Fibroblast of mammary gland (primary cell): ENCODE data around the gene GABRB1.

Experiments
- DNase-seq: peaks from one replicate; pipeline ENCODE4 v3.0.0-alpha.2; 2010; ENCODE audit warnings: low read depth
- H3K4me3 ChIP-seq: 2 replicates; pipeline ENCODE4 v1.5.1; 2011; ENCODE audit warnings: low read depth, mild to moderate bottlenecking, low read length, moderate library complexity; ENCODE audit not compliant: control insufficient read depth
- TF ChIP-seq, protein P1 (sequence below): conservative IDR thresholded peaks from 2 replicates; pipeline ENCODE4 v1.5.1; 2011; ENCODE audit warnings: low read depth, low read length, inconsistent platforms; ENCODE audit not compliant: control insufficient read depth, insufficient read depth

The GABRB1 gene

DNA sequence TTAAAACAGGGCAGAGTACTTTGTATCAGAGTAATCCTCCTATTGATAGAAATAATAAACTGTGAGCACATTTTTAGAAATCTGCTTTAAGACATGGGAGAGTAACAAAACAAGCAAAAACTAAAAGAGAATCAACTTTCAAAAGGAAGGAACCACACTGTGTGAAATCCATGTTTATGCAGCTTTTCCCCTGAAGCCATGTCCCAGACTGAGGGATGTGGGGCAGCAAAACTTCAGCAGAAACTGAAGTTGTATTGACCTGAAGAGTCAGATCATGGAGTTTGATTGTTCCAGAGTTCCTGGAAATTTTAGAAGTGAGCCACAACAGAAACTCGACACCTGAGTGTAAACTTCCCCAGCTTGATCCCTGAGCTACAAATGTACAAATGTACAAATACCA, 378.9 kb downstream of the GABRB1 start:
- TF ChIP-seq, protein P1, sequence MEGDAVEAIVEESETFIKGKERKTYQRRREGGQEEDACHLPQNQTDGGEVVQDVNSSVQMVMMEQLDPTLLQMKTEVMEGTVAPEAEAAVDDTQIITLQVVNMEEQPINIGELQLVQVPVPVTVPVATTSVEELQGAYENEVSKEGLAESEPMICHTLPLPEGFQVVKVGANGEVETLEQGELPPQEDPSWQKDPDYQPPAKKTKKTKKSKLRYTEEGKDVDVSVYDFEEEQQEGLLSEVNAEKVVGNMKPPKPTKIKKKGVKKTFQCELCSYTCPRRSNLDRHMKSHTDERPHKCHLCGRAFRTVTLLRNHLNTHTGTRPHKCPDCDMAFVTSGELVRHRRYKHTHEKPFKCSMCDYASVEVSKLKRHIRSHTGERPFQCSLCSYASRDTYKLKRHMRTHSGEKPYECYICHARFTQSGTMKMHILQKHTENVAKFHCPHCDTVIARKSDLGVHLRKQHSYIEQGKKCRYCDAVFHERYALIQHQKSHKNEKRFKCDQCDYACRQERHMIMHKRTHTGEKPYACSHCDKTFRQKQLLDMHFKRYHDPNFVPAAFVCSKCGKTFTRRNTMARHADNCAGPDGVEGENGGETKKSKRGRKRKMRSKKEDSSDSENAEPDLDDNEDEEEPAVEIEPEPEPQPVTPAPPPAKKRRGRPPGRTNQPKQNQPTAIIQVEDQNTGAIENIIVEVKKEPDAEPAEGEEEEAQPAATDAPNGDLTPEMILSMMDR = no peak
- no peak for DNase-seq

DNA sequence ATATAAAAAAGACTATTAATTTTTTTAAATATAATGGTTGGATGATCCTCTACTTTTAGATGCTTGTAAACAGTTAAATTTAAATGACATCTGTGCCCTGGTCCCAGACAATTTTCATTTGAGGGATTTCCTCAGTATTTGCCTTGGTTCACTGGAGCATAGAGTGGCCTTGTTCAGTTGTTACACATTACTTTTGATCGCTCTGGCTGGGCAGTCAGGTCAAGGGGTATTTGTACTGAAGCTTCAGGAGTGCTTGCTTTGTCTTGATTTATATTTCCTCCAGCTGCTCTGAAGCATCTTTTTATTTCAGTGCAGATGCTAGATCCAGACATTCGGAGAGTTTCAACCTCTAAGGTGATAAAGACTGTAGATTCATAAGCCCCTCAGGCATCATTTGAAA, 382.2 kb downstream of the GABRB1 start:
- H3K4me3 ChIP-seq = no peak overlapping the region
- TF ChIP-seq, protein P1 = no peak
- no peak for DNase-seq

More for the DNA sequence above, 378.9 kb downstream of the GABRB1 start:
- H3K4me3 ChIP-seq = no peak overlapping the region

DNA sequence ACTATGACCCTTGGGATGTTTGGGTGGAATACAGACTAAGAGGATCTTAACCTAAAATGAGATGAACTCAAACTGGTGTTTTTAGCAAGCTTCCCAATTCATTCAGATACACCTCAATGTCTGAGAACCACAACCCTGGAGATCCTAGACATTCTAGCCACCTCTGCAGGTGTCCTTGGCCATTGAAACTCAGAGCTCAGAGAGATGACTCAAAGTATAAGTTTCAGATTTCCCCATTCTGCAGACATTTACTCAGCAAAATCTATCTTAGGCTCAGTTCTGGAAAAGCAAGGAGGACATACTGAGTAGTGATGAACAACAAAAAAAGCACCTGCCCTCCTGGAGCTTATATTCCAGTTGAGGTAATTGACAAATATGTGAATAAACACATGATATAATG, 384.4 kb downstream of the GABRB1 start:
- DNase-seq = no peak
- TF ChIP-seq, protein P1 = no peak
- no peak overlapping the region for H3K4me3 ChIP-seq

DNA sequence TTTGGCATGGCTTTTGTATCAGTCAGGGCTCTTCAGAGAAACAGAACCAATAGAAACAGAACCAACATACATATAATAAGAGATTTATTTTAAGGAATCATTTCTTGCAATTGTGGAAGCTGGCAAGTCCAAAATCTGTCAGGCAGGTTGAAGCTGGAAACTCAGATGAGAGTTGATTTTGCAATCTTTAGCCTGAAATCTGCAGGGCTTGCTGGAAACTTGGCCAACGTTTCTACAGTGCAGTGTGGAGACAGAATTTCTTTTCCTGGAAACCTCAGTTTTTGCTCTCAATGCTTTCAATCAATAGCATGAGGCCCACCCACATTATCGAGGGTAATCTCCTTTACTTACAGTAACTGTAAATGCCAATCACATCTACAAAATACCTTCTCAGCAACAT, 386.8 kb downstream of the GABRB1 start:
- TF ChIP-seq, protein P1 = no peak
- no peak overlapping the region for H3K4me3 ChIP-seq
- no peak for DNase-seq

DNA sequence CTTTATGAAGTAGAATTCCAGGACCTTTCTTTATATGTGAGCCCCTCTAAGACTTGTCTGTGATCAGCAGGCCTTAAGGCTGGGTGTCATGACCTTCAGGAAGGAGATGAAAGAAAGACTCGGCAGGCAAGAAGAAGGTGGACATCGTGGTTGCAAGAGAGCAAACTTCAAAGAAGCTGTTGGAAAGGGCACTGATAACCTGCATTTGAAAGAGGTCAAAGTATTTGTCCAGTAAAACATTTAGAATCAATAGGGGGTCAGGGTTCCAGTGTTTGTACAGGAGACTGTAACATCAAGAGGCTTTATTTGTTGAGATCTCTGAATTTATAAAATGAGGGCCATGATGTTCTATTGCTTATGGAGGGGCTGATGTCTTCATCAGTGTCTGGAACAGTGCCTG, 387.9 kb downstream of the GABRB1 start:
- no peak for DNase-seq
- TF ChIP-seq, protein P1 = no peak
- H3K4me3 ChIP-seq = no peak overlapping the region

DNA sequence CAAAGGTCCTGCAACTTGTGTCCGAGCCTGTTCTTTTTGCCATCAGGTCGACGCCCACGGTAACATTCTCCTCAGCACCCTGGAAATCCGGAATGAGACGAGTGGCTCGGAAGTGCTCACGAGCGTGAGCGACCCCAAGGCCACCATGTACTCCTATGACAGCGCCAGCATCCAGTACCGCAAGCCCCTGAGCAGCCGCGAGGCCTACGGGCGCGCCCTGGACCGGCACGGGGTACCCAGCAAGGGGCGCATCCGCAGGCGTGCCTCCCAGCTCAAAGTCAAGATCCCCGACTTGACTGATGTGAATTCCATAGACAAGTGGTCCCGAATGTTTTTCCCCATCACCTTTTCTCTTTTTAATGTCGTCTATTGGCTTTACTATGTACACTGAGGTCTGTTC, 394.3 kb downstream of the GABRB1 start:
- no peak for DNase-seq
- H3K4me3 ChIP-seq = no peak overlapping the region
- TF ChIP-seq, protein P1 = no peak

DNA sequence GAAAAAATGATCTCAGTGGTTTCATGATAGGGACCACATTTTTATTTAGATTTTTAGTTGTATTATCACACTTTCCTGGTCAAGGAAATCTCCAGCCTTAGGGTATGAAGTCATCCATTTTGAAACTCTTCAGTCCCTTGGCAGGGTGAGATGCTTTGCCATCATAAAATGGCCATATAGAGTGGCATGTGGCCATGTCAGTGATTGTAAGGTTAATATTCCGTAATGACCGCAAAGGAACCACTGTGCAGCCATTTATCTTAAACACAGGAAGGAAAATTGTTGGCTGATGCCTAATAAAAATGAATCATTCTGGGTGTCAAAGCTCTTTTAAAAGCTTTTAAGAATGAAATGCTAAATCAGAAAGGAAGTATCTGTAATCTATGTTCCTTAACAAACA, 396.6 kb downstream of the GABRB1 start:
- TF ChIP-seq, protein P1 = no peak
- no peak for DNase-seq
- H3K4me3 ChIP-seq = no peak overlapping the region
